Pons (tissue), 1 donor: ENCODE results near the gene OTOF.

Experiments
- DNase-seq: peaks from one replicate; pipeline ENCODE4 v3.0.0-alpha.2; 2016; ENCODE audit warnings: low spot score

OTOF gene

DNA sequence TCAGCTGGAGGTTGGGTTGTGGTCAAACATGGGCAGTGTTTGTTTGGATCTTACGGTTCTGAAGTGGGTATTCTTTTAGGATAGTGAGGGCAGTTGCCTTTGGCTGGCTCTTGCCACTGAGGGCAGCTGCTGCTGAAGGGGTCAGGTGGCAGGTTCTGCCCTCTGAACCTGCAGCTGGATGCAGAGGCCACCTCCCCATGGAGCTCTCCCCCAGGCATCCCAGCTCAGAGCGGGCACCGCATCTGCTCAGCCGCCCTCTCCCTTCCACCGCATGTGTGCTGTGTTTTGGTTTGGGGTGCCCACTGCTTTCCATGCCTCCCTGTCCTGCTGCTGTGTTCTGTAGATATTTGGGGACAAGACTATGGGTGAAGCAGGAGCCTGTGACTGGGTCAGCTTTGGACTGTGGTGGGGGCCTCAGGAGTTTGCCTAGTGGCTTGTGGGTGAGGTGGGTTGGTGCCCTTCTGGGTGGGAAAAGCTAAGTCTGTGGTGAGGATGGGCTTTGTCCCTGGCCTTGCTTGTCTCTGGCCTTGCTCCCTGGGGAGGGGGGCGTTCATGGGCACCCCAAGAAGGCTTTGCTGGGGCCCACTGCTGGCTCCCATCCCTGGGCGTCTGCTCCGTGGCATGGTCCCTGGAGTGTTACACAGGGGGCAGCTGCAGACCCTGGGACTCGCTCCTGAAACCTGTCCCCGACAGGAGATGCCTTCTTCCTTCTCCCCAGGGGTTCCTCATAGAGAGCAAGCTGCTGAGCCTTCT, 28.5 kb downstream of the OTOF start:
- DNase-seq: no peak

DNA sequence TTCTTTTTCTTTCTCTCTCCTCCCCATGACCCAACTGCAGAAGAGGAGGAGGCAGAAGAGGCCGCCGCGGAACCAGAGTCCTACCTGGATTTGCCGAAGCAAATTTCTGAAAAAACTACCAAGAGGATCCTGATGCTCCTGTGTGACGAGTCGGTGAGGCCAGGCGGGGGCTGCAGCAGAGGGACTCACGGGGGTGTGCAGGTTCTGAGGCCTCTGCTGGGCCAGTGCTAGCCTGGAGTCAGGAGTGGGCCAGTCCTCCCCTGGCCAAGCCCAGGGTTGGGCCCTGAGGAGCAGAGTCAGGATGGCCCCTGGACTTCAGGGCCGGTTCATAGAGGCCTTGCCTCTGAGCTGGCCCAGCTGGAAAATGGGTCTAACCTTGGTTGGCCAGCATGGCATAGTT, 29.3 kb downstream of the OTOF start:
- DNase-seq: no peak

DNA sequence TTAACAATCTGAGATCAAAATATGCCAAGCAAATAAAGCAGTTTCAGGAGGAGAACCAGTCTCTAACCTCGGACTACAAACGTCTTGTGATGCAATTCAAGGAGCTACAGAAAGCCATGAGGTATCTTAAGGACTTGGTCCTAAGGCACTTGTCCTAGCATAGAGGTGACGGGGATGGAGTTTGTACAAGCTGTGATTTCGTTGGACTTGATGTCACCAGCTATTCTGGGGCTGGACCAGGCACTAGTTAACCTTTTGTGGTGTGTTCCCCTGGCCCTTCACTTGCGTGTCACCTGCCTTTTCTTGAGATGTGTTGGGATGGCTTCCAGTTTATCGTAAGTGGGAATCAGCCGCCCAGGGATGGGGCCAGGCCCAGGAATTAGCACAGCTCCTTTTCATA, 33.7 kb downstream of the OTOF start:
- DNase-seq: no peak

DNA sequence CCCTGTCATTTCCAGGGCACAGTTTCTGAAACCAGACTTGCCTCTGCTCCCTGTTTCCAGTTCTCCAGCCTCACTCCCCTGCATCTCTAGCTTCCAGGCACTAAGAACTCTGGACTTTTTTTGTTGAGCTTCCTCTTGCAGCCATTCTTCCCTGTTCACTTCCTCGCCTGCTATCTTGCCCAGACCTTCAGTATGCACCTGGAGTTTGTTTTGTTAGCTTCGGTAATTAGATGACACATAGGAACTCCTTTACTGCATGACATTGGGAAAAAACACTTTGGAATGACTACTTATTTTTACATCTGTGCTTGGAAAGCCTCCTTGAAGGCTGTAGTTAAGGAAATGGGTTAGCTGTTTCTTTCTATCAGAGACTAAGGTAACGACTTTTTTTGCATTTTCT, 35.2 kb downstream of the OTOF start:
- DNase-seq: no peak

DNA sequence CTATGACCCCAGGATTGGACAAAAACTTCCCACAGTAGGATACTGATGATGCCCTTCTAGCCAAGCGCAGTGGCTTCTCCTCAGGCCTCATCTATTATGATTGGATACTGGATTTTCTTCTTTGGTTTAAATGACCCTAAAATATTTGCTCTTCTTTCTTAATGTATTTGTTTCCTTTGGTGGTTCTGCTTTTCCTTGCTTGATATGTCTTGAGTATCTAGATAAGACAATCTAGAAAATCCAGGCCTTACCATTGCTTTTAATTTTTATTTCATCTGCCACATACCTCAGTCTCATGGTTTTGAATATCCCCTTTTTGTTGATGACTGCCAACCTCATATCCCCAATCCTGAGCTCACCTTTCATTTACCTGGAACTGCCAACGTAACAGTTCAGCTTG, 35.6 kb downstream of the OTOF start:
- DNase-seq: no peak

DNA sequence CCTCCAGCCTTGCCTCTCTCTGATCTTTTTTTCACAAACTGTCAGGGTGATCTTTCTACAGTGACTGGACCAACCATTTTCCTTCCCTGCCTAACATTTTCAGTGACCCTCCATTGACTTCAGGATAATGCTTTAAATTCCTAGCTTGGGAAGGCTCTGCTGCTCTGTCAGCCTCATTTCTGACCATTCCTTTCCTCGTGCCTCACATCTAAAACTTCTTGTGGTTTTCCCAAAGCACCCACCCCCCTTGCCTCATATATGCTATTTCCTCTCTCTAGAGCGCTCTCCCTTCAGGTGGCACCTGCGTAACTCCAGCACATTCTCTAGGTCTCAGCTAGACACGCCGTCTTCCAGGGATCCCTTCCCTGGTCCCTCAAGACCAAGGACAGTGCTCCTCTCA, 39.0 kb downstream of the OTOF start:
- DNase-seq: no peak

DNA sequence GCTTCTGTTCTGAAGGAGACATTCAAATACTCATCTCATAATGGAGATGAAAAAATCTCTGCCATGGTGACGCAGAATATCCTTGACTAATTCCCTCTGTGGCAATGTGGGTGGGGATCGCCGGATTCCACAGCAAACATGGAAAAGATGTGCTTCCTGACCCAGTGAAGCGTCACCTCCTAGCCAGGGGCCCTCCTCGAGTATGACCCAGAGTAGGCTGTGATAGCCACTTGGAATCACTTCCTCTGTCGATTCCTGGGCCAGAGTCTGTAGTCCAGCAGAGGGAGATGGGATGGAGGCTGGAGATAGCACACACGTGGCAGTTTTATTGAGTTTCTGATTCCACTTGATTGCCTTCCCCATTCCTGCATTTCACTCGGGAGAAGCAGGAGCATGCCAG, 39.4 kb downstream of the OTOF start:
- no peak for DNase-seq

DNA sequence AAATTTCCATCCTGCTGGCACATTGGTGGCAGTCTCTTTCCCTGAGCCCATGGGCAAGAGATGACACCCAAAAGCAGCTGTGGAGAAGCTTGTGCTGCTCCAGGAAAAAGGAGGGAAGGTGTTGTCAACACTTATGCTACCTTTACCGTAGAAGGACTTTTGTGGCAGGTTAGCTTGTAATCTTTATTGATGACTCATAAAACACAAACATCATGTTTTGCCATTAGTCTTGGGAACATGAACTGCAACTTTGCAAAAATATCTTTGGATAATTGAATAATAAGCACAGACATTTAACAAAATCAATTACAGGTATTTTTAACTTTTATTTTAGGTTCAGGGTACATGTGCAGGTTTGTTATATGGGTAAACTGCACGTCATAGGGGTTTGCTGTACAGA, 42.8 kb downstream of the OTOF start:
- DNase-seq: no peak

DNA sequence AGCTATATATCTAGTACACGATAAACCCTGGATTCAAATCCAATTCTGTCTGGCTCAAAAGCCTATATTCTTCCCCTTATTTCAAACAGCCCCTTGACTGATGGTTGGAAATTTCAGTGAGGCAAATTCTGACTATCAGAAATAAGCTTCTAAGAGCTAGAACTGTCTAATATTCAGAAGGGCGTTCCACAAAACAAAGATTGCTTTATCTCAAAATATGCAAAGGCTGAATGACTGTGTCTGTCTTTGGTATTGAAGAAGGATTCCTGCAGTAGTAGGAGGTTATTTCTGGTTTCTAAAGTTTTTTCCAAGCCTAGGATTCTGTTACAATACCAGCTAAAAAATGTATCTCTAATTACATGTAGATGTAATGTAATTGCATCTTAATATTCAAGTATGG, 45.1 kb downstream of the OTOF start:
- peak; percentile 15 for DNase-seq

DNA sequence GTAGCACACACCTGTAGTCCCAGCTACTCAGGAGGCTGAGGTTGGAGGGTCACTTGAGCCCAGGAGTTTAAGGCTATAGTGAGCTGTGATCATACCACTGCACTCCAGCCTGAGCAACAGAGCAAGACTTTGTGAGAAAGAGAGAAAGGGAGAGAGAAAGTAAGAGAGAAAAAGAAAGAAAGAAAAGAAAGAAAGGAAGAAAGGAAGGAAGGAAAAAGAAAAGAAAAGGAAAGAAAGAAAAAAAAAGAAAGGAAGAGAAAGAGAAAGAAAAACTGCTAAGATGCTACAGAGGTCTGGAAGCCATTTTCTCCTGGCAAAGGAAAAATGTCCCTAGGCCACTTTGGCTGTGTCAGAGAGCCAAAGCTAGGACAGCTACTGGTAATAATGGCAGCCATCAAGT, 45.6 kb downstream of the OTOF start:
- no peak for DNase-seq

DNA sequence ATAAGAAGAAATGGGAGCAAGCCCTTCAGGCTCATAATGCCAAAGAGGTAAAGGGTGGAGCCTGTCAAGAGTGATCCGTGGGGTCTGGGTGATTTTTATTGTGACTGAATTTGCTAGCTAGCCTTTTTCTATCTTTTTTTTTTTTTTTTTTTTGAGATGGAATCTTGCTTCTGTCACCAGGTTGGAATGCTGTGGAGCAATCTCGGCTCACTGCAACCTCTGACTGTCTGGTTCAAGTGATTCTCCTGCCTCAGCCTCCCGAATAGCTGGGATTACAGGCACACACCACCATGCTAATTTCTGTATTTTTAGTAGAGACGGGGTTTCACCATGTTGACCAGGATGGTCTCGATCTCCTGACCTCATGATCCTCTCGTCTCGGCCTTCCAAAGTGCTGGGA, 47.1 kb downstream of the OTOF start:
- no peak for DNase-seq

DNA sequence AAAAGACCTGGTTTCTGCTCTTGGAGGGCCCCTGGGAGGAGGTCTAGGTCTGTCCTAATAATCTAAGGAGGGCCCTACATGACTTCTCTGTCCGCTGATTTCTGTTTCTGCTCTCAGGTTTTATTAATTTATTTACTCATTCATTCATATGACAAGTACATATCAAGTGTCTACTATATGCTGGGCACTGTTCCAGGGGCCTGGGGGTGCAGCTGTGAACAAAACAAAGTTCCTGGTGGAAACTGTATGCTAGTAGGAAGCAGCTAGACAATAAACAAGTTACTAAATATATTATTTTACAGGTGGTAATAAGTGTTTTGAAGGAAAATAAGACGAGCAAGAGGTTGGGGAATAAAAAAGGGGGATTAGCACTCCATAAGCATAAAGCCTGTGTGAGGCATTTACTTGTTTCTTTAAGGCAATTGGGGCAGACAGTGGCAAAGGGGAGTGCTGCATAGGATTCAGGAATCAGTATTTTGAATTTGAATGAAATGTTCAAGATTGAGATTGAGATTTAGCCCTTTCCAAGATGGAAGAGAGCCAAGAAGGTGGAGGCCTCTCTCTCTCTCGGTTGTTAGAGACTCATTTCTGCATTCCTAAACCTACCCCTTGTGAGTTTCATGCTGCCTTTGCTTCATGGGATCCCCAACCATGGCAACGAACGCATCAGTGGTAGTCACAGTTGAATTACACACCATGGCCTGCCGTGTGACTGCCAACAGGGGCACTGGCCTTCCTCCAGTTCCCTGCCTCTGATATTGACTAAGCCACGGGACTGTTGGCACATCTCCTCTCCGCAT, 47.9 kb downstream of the OTOF start:
- no peak for DNase-seq

DNA sequence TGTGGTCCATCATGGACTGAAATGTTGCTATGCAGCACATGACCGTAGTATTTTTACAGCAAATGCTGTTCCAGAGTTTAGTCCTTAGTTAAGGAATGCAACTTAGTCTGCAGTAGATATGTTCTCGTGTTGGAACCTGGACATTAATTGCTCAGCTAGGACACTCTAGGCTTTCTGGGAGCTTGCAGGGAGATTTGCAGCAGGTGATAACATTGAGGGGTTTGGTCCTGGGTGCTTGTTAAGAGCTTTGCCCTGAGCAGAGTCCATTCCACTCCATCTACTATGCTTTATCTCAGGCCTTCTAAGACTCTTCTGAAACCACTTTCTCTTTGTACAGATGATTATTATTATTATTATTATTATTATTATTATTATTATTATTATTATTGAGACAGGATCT, 49.1 kb downstream of the OTOF start:
- DNase-seq: no peak

DNA sequence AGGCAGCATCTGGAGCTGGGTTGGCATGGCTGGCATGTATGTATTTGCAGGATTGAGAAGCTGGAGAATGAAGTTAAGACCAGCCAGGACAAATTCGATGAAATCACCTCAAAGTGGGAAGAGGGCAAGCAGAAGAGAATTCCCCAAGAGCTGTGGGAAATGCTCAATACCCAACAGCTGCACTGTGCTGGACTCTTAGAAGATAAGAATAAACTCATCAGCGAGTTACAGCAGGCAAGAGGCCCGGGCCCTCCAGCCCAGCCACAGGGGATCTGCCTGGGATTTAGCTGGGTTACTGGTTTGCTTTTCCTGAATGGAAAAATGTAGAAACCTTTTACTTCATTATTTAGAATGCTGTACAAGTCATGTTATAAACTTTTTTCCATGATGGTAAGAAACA, 53.7 kb downstream of the OTOF start:
- no peak for DNase-seq

DNA sequence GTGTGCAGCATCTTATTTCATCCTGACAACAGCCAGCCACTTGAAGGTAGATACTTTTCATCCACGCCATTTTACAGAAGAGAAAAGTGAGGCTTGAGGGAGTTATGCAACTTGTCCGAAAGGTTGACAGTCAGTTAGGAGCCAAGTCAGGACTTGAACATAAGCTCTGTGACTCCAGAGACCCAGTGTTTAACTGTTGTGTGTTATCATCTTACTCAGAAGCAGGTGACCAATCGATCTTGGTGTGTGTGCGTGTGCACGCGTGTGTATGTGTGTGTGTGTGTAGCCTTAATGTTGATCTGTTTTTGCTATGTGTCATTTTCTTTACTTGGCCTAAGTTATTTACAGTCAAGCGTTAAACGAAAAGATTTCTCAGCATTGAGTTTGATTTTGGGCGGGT, 54.2 kb downstream of the OTOF start:
- DNase-seq: no peak

DNA sequence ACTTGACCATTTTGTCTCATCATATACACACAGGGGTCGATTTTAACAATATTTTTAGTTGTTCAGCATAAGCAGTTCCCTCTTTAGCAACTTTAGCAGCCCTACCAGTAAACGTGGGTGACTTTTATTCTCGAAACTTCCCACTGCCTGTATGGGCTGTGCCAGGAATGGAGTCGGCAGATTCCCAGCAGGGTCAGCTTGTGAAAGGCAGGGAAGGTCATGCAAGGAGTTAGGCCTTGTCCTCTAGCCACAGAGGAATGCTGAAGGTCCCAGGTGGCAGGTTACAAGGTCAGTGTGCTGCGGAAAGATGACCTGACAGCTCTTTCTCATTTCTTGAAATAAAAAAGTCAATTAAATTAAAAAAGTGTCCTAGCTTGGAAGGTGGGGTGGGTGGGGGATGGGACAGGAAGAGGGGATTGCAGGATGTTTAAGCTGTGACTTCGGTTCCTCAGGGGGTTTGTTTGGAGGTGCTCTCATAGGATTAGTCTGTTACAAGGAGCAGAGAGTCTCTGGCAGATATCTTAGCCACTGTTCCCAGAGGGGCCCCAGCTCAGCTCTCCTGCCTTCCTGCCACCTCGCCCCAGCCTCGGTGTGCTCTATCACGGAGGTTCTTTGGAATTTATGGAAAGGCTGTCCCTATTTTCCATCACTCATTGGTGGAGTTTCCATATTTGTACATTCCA, 54.8 kb downstream of the OTOF start:
- DNase-seq: no peak

DNA sequence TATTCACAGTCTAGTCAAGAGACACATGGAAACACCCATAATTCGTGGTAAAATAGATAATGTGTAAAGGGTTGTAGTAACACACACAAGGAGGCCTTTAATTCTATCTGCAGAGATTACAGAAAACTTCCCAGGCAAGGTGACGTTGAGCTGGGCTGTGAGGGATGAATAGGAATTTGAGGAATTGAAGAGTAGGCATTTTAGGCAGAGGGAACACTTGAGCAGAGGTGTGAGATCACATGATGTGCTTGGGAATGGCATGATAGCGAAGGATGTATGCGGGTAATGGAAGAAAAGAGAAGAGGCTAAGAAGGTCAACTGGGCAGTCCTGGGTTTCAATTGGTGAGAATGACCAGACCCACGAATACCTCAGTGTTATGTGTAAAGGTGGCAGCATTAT, 56.0 kb downstream of the OTOF start:
- DNase-seq: no peak

DNA sequence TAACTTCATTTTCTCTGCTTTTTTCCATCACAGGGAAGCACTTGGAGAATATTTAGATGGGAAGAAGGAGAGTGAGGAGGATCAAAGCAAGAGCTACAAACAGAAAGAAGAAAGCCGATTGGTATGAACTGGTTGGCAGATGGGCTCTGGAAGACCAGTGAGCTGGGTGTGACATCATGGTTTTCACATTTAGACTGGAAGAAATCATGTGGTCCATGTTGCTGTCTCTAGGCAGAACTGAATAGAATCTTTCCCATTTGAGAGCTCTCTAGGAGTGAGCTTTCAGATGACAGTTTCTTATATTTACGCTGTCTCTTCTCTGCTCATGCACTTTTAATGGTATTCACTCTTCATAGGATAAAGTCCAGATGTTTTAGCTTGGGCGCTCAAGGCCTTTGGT, 63.6 kb downstream of the OTOF start:
- no peak for DNase-seq

DNA sequence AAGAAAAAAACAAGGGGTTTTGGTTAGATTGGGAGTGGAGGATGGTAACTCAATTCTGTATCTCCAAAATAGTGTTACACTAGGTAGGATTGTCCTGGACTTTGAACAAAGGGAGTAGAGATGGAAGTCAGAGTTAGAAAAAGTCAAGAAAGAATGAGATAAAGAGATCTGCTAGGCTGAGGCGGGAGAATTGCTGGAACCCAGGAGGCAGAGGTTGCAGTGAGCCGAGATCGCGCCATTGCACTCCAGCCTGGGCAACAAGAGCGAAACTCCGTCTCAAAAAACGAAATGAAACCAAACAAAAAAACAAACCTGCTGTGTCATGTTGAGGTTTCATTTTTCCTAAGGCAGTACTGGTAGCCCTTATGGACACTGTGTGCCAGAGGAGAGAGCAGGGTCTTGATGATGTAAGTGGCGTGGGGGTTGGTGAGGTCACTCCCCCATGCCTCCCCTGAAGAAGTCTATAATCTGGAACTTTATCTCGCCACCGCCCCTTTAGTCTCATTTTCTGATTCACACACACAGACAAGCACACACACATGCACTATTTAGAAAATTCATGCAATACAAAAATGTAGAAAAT, 65.7 kb downstream of the OTOF start:
- no peak for DNase-seq

DNA sequence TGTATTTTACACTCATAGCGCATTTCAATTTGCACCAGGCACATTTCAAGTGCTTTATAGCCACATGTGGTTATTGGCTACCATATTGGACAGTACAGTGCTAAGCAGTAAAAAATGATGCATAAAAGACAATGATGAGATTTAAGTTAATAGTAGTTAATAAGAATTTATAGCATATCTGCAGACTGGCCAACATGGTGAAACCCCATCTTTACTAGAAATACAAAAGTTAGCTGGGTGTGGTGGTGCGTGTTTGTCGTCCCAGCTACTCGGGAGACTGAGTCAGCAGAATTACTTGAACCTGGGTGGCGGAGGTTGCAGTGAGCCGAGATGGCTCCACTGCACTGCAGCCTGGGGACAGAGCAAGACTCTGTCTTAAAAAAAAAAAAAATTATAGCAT, 66.5 kb downstream of the OTOF start:
- no peak for DNase-seq

DNA sequence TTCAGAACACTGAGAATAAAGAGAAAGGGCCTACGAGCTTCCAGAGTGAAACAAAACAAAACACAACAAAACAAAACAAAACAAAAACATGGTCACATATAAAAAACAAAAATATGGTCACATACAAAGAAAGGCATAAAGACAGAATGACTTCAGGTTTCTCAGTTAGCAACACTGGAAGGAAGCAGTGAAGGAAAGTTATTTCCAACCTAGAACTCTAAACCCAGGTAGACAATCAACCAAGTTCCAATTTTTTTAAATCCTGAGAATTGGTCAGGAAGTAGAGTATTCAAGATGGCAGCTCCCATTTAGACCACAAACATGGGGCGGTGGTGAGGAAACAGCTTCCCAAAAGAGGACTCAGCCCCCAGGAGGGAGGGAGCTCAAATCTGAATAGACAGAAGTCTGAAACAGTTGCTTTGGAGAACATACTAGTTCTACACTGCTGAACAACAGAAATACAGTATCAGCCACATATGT, 67.1 kb downstream of the OTOF start:
- no peak for DNase-seq

DNA sequence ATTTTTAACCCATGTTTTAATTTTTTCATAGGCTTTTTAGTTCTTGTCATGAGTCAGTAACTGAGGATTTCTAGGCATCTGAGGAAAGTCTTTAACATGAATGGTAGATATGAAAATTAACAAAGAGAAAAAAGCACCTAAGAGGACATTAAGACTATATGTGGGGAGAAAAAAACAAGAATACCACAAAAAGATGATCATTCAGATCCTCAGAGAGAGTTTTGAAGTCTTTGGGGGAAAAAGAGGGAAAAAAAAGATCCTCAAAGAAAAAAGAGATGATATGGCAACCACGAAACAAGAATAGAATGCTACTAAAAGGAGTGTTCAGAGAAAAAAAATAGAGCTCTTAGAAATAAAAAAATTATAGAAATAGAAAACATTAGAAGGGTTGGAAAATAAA, 68.1 kb downstream of the OTOF start:
- DNase-seq: no peak

DNA sequence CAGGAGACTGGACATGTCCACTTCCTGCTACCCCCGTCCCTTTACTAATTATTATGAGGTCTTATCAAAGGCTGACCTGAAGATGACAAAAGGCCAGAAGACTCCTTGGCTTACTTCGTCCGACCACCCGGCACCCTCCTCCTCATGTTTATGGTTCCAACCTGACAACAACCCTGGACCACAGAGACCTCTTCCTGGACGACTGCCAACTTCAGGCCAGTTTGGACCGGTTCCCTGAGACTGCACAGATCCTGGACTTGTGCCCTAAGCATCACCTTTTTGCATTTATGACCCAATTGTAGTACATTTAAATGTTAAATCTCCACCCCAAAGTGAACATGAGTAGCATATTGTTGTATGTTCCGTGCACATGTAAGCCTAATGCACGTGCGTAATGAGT, 70.4 kb downstream of the OTOF start:
- no peak for DNase-seq
